ENCODE measurements around the gene CASZ1. TPM values are rescaled to one million over a fixed set of nuclear protein-coding genes. Genes with fewer than 3 reads are reported as not detected.

The CASZ1 gene
- total RNA-seq, 3 donors from 2014 or later (not counting 1 experiment from before 2014, with no cell fraction given), result 55.9 to 83.0 (median 70.6) TPM

DNA sequence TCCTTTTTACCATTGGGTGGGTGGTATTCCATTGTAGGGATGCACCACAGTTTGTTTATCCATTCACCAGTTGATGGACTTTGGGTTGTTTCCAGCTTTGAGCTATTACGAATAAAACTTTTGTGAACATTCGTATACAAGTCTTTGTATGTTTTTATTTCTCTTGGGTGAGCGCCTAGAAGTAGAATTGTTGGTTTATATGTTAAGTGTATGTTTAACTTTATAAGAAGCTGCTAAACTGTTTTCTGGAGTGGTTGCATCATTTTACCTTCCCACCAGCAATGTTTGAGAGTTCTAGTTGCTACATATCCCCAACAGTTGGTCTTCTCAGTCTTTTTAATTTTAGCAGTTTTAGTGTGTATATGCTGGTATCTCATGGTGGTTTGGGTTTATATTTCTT is 189.2 kb downstream of the CASZ1 start:
- H3K4me3 ChIP-seq (ENCODE audit: low read length), result no peak overlapping the region
- Mint-ChIP-seq H3K27me3 (ENCODE audit: low read depth in 2 of 2) (no peaks in the 10 kb centered on the region), H3K4me1 (no peaks in the 10 kb centered on the region), H3K27ac (peak overlapping the region in 1 of 2 donors; percentile 24), H3K4me3 (no peak overlapping the region), H3K9me3 (no peaks in the 10 kb centered on the region), H3K36me3 (no peaks in the 10 kb centered on the region)
- TF ChIP-seq, protein P1, sequence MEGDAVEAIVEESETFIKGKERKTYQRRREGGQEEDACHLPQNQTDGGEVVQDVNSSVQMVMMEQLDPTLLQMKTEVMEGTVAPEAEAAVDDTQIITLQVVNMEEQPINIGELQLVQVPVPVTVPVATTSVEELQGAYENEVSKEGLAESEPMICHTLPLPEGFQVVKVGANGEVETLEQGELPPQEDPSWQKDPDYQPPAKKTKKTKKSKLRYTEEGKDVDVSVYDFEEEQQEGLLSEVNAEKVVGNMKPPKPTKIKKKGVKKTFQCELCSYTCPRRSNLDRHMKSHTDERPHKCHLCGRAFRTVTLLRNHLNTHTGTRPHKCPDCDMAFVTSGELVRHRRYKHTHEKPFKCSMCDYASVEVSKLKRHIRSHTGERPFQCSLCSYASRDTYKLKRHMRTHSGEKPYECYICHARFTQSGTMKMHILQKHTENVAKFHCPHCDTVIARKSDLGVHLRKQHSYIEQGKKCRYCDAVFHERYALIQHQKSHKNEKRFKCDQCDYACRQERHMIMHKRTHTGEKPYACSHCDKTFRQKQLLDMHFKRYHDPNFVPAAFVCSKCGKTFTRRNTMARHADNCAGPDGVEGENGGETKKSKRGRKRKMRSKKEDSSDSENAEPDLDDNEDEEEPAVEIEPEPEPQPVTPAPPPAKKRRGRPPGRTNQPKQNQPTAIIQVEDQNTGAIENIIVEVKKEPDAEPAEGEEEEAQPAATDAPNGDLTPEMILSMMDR (IDR thresholded peaks at IDR 0.05), result no peak
- H3K4me1 ChIP-seq (ENCODE audit: control insufficient read depth, insufficient read depth, low read length), result no peaks in the 10 kb centered on the region
- WGBS (ENCODE audit: insufficient coverage), result 98% methylated on average over 3 of the region's 3 CpGs
- H3K36me3 ChIP-seq (ENCODE audit: control insufficient read depth, insufficient read depth, low read length), result no peaks in the 10 kb centered on the region
- no peak for DNase-seq
- intact Hi-C loops (cut with micrococcal nuclease), result no loop called here
- no peaks in the 10 kb centered on the region for H3K27me3 ChIP-seq (ENCODE audit: control insufficient read depth, insufficient read depth, low read length)
- ATAC-seq, result no peak
- no peak overlapping the region for H3K27ac ChIP-seq (ENCODE audit: low read length)
- no peaks in the 10 kb centered on the region for H3K9me3 ChIP-seq (ENCODE audit: control insufficient read depth, insufficient read depth, low read length)

DNA sequence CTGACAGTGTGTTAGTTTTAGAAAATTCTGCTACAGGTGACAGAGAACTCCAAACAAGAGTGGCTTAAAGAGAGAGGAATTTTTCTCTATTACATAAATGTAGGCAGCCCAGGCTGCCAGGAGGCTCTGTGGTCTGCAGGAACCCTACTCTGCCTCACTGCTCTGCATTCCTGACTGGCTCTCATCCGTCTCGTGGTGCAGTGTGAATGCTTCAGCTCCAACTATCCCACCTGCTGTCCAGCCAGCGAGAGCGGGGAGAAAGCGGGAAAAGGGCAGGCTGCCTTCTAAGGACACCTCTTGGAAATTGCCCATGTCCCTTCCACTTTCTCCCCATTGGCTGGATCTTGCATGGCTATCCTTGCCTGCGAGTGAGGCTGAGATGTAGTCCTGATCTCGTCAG is 190.4 kb downstream of the CASZ1 start:
- Mint-ChIP-seq H3K4me1 (no peaks in the 10 kb centered on the region), H3K27me3 (ENCODE audit: low read depth in 2 of 2) (no peaks in the 10 kb centered on the region), H3K4me3 (no peak overlapping the region), H3K36me3 (no peaks in the 10 kb centered on the region), H3K9me3 (no peaks in the 10 kb centered on the region), H3K27ac (no peak overlapping the region)
- Histone ChIP-seq H3K36me3 (ENCODE audit: control insufficient read depth, insufficient read depth, low read length) (peaks cover 4% of the 10 kb centered on the region), H3K9me3 (ENCODE audit: control insufficient read depth, insufficient read depth, low read length) (no peaks in the 10 kb centered on the region), H3K27me3 (ENCODE audit: control insufficient read depth, insufficient read depth, low read length) (no peaks in the 10 kb centered on the region), H3K27ac (ENCODE audit: low read length) (no peak overlapping the region), H3K4me1 (ENCODE audit: control insufficient read depth, insufficient read depth, low read length) (no peaks in the 10 kb centered on the region), H3K4me3 (ENCODE audit: low read length) (no peak overlapping the region)
- DNase-seq (no peak), ATAC-seq (no peak)
- WGBS (ENCODE audit: insufficient coverage), result 97% methylated on average over 5 of the region's 7 CpGs
- TF ChIP-seq, protein P1 (IDR thresholded peaks at IDR 0.05), result no peak
- intact Hi-C loops (cut with micrococcal nuclease), result no loop called here

DNA sequence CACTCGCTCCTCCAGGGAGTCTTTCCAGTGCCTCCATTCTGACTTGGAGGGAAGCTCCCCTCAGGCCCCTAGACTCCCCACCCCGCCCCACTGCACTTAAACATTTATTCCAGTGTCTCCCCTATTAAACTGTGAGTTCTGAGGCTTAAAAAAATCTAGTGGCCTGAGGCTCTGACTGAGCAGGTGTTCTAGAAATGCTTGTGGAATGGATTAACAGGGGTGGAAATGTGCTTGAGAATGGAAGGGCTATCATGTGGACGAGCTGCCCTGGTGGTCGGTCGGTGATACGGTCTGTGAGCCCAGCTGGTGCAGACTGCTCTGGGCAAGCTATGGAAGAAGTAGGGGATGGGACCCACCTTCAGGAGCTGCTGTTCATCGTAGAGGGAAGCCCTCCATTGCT is 191.5 kb downstream of the CASZ1 start:
- Histone ChIP-seq H3K9me3 (ENCODE audit: control insufficient read depth, insufficient read depth, low read length) (no peaks in the 10 kb centered on the region), H3K36me3 (ENCODE audit: control insufficient read depth, insufficient read depth, low read length) (peaks cover 4% of the 10 kb centered on the region), H3K27ac (ENCODE audit: low read length) (no peak overlapping the region), H3K4me3 (ENCODE audit: low read length) (no peak overlapping the region), H3K27me3 (ENCODE audit: control insufficient read depth, insufficient read depth, low read length) (no peaks in the 10 kb centered on the region), H3K4me1 (ENCODE audit: control insufficient read depth, insufficient read depth, low read length) (no peaks in the 10 kb centered on the region)
- intact Hi-C loops (cut with micrococcal nuclease), result no loop called here
- 97% methylated on average over 6 of the region's 7 CpGs for WGBS (ENCODE audit: insufficient coverage)
- DNase-seq, result no peak
- ATAC-seq, result no peak
- Mint-ChIP-seq H3K27ac (no peak overlapping the region), H3K27me3 (ENCODE audit: low read depth in 2 of 2) (no peaks in the 10 kb centered on the region), H3K36me3 (no peaks in the 10 kb centered on the region), H3K4me3 (no peak overlapping the region), H3K4me1 (no peaks in the 10 kb centered on the region), H3K9me3 (no peaks in the 10 kb centered on the region)
- TF ChIP-seq, protein P1 (IDR thresholded peaks at IDR 0.05), result no peak

DNA sequence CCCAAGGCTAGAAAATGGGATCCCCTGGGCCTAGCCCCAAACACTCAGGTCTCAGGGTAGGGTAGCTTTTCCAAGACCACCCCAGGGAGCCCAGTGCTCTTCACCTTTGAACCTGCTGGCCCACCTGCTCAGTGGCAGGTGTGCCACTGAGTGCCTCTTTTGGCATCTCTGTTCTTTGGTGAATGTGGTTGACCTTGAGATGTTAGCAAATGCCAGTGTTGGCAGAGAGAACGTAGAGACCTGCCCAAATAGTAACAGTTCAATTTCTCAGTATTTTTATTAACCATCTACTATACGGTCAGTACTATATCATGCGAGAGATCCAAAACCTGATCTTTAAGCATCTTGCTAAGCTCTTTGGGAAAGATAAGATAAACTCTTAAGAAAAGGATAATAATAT is 193.5 kb downstream of the CASZ1 start:
- TF ChIP-seq, protein P1 (IDR thresholded peaks at IDR 0.05), result no peak
- H3K9me3 ChIP-seq (ENCODE audit: control insufficient read depth, insufficient read depth, low read length), result no peaks in the 10 kb centered on the region
- peaks cover 4% of the 10 kb centered on the region for H3K36me3 ChIP-seq (ENCODE audit: control insufficient read depth, insufficient read depth, low read length)
- ATAC-seq (no peak), DNase-seq (no peak)
- H3K4me1 Mint-ChIP-seq, result peaks cover 0 to 7% of the 10 kb centered on the region in 2 donors
- no peaks in the 10 kb centered on the region for H3K27me3 Mint-ChIP-seq (ENCODE audit: low read depth in 2 of 2)
- no peaks in the 10 kb centered on the region for H3K27me3 ChIP-seq (ENCODE audit: control insufficient read depth, insufficient read depth, low read length)
- H3K9me3 Mint-ChIP-seq, result no peaks in the 10 kb centered on the region
- H3K4me3 Mint-ChIP-seq, result no peak overlapping the region
- no peak overlapping the region for H3K27ac ChIP-seq (ENCODE audit: low read length)
- intact Hi-C loops (cut with micrococcal nuclease), result no loop called here
- no peaks in the 10 kb centered on the region for H3K4me1 ChIP-seq (ENCODE audit: control insufficient read depth, insufficient read depth, low read length)
- 90% methylated on average over 1 of the region's 3 CpGs for WGBS (ENCODE audit: insufficient coverage)
- H3K4me3 ChIP-seq (ENCODE audit: low read length), result no peak overlapping the region
- no peaks in the 10 kb centered on the region for H3K36me3 Mint-ChIP-seq
- no peak overlapping the region for H3K27ac Mint-ChIP-seq
